Lung (tissue), 12 donors: ENCODE results near the gene SNIP1. TPM values are rescaled to one million over a fixed set of nuclear protein-coding genes. Genes with fewer than 3 reads are reported as not detected.
"Not testable (repeated sequence)": the region's sequence is repeated elsewhere in the genome, so short reads cannot be mapped to it uniquely, and the experiment has no call there.

Source experiments
- ATAC-seq: fragments of 200-7000 bp; cut with Tn5 transposase; one replicate; pipeline ENCODE4 v1.9.1; 2020; ENCODE audit warnings: moderate number of reproducible peaks; ENCODE audit not compliant: insufficient read depth, low FRiP score
- DNase-seq, 3 donors: peaks; one replicate each; pipeline ENCODE4 v3.0.0-alpha.2; 2013 to 2017
- H3K27ac ChIP-seq, 2 donors: one replicate each; pipeline ENCODE4 v1.5.1; 2013; ENCODE audit warnings: mild to moderate bottlenecking in 2 of 2, moderate library complexity in 2 of 2, control low read depth in 1 of 2, inconsistent platforms in 1 of 2, low read depth in 1 of 2, low read length in 1 of 2
- H3K27me3 ChIP-seq, 3 donors: one replicate each; pipeline ENCODE4 v1.5.1; 2013; ENCODE audit warnings: low read length in 2 of 3; ENCODE audit not compliant: control insufficient read depth in 3 of 3, insufficient read depth in 3 of 3
- H3K36me3 ChIP-seq, 4 donors: one replicate each; pipeline ENCODE4 v1.5.1; 2013; ENCODE audit warnings: low read length in 4 of 4, mild to moderate bottlenecking in 1 of 4, moderate library complexity in 1 of 4; ENCODE audit not compliant: control insufficient read depth in 4 of 4, insufficient read depth in 4 of 4
- H3K4me1 ChIP-seq, 5 donors: one replicate each; pipeline ENCODE4 v1.5.1; 2013; ENCODE audit warnings: low read length in 5 of 5, mild to moderate bottlenecking in 2 of 5, moderate library complexity in 1 of 5; ENCODE audit not compliant: control insufficient read depth in 5 of 5, insufficient read depth in 5 of 5
- H3K4me3 ChIP-seq: one replicate; pipeline ENCODE4 v1.5.1; 2013; ENCODE audit warnings: mild to moderate bottlenecking, control low read depth, moderate library complexity
- H3K9ac ChIP-seq, 2 donors: one replicate each; pipeline ENCODE4 v1.5.1; 2013; ENCODE audit warnings: low read length in 2 of 2, control low read depth in 1 of 2; ENCODE audit not compliant: insufficient read depth in 1 of 2
- H3K9me3 ChIP-seq, 4 donors: one replicate each; pipeline ENCODE4 v1.5.1; 2013; ENCODE audit warnings: low read length in 3 of 4, mild to moderate bottlenecking in 1 of 4, moderate library complexity in 1 of 4; ENCODE audit not compliant: control insufficient read depth in 4 of 4, insufficient read depth in 3 of 4
- CTCF ChIP-seq: IDR thresholded peaks from 2 replicates; pipeline ENCODE4 v1.5.1; 2012; ENCODE audit warnings: mild to moderate bottlenecking; ENCODE audit errors: control extremely low read depth, extremely low read depth
- WGBS, 2 donors: extraction: QIAGEN DNeasy Blood & Tissue Kit; methylation state at CpG; one replicate each; pipeline ENCODE4 v1.1.7; 2013; 5-methylcytosine and 5-hydroxymethylcytosine counted together
- polyA plus RNA-seq, 2 donors: library from polyadenylated mRNA; stranded (reverse); fragments of 200-250 nt; gene quantifications; one replicate each; pipeline ENCODE4 v1.2.1, GENCODE V29; 2013
- total RNA-seq, 2 donors: library from RNA; depleted of rRNA in 1 of 2; stranded (reverse); fragments of >200 nt in 1 of 2; gene quantifications; one replicate each; pipeline ENCODE4 v1.2.1, GENCODE V29; 2014 to 2021
- donor health status: control.
- donor health status: control.
- donor health status: Bipolar disorder and iron deficiency.
- donor health status: healthy.
- donor health status: DM: yes; HTN: yes; CAD: no.

The SNIP1 gene
- total and polyA plus RNA-seq, 4 donors, result 4.5 to 22.4 (median 9.8) TPM

GRCh38 chr1:37529888-37530287, 24.2 kb downstream of the SNIP1 start:
- not testable (repeated sequence) for H3K9me3 ChIP-seq, ATAC-seq, H3K36me3 ChIP-seq, H3K9ac ChIP-seq, DNase-seq, H3K27ac ChIP-seq, H3K4me3 ChIP-seq, H3K4me1 ChIP-seq, H3K27me3 ChIP-seq
- 77 to 90% methylated on average over 1 of the region's 1 CpG for WGBS, 2 donors

GRCh38 chr1:37519613-37520012, 34.5 kb downstream of the SNIP1 start:
- Histone ChIP-seq H3K36me3 (no peaks in the 10 kb centered on the region), H3K9me3 (no peaks in the 10 kb centered on the region), H3K9ac (no peak overlapping the region), H3K4me1 (peaks cover 0 to 8% (median 4%) of the 10 kb centered on the region in 5 donors), H3K4me3 (no peak overlapping the region), H3K27me3 (no peaks in the 10 kb centered on the region), H3K27ac (no peak overlapping the region)
- TF ChIP-seq CTCF, result no peak
- no peak for DNase-seq
- no peak for ATAC-seq

GRCh38 chr1:37518929-37519328, 35.2 kb downstream of the SNIP1 start:
- not testable (repeated sequence) for H3K9me3 ChIP-seq, DNase-seq, H3K36me3 ChIP-seq, H3K4me3 ChIP-seq, H3K27me3 ChIP-seq, H3K9ac ChIP-seq, H3K4me1 ChIP-seq, ATAC-seq, H3K27ac ChIP-seq
- 81 to 82% methylated on average over 15 of the region's 15 CpGs for WGBS, 2 donors

- H3K9ac ChIP-seq, ATAC-seq, H3K27ac ChIP-seq, DNase-seq, H3K9me3 ChIP-seq, H3K27me3 ChIP-seq, H3K36me3 ChIP-seq, H3K4me3 ChIP-seq: not testable (repeated sequence)
- H3K4me1 ChIP-seq, result peaks cover 0 to 14% (median 4%) of the 10 kb centered on the region in 5 donors
- WGBS, 2 donors, result 96 to 100% methylated on average over 10 to 29 of the region's 31 CpGs
Observed at GRCh38 chr1:37518241-37518640, 35.9 kb downstream of the SNIP1 start.

- DNase-seq, result peak in 2 of 3 donors; percentile 56 to 78
- H3K36me3 ChIP-seq, result peaks cover 0 to 2% (median 0%) of the 10 kb centered on the region in 4 donors
- no peaks in the 10 kb centered on the region for H3K27me3 ChIP-seq
- no peaks in the 10 kb centered on the region for H3K9me3 ChIP-seq
- TF ChIP-seq CTCF, result no peak
- WGBS, 2 donors, result 84% methylated on average over 1 of the region's 1 CpG
- H3K4me1 ChIP-seq, result peaks cover 0 to 15% (median 4%) of the 10 kb centered on the region in 5 donors
- no peak overlapping the region for H3K4me3 ChIP-seq
- ATAC-seq, result no peak
- no peak overlapping the region for H3K9ac ChIP-seq
- H3K27ac ChIP-seq, result no peak overlapping the region
Observed at GRCh38 chr1:37517569-37517968, 36.5 kb downstream of the SNIP1 start.
